ENCODE measurements around the gene CEP131.

The CEP131 gene

GRCh38 chr17:81200201-81200600 lies 22.6 kb downstream of the CEP131 start:
- DNase-seq (ENCODE audit: low read depth, low spot score): no peak

DNA sequence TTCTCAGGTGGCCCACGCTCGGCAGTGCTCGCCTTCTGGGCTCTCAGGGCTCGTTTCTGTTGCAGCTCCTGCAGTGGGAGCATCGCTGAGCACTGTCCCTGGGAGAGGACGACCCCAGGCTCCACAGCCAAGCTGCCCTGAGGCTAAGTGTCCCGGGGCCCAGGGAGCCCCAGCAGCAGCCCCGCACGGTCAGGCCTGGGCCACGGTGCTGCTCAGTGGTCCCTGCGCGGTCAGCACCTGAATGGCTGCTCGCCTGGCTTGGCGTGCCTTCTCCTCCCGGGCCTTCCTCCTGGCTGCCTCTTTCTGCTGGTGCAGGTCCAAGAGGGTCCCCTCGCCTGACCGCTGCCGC lies 23.3 kb downstream of the CEP131 start:
- no peak for DNase-seq (ENCODE audit: low read depth, low spot score)

DNA sequence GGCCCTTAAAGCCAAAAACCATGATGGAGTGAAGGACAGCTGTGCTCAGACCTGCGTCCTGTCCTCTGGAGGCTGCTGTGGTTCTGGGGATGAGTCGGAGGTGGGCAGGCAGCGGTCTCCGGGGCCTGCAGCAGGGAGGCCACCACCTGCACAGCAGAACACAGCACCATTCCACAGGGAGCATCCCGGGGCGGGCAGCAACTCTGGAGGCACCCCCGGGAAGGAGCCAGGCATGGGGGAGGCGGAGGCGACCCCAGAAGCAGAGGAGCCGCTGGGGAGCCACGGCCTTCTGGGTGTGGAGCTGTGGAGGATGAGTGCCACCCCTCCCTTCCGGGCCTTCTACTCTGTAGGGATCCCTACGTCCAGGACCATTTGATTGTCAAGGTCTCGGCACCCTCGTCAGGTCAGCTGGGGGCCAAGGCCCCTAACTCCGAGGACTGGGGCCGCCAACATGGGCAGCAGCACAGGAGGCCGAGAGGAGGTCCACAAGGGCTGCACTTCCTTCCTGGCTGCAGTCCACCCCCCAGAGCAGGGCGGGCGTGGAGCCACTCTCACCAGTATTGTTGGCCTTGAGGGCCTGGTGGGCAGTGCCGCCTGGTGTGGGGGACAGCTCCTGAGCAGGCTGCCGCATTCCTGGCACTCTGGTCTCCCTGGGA lies 23.8 kb downstream of the CEP131 start:
- no peak for DNase-seq (ENCODE audit: low read depth, low spot score)

- no peak for DNase-seq (ENCODE audit: low read depth, low spot score)
These were observed 24.8 kb downstream of the CEP131 start for GRCh38 chr17:81197831-81198490.

DNA sequence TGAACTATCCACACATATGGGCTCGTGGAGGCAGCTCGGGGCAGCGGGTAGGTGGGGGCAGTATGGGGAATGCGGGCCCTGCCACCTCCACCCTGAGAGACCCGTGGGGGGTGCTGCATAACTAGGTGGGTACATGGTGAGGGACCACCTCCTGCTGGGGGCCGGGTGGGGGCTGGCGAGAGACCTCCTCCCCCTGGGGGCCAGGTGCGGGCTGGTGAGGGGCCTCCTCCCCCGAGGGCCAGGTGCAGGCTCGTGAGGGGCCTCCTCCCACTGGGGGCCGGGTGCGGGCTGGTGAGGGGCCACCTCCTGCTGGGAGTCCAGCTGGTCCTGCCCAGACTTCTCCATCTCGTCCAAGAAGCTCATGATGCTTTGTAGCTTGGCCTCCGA lies 25.4 kb downstream of the CEP131 start:
- no peak for DNase-seq (ENCODE audit: low read depth, low spot score)

DNA sequence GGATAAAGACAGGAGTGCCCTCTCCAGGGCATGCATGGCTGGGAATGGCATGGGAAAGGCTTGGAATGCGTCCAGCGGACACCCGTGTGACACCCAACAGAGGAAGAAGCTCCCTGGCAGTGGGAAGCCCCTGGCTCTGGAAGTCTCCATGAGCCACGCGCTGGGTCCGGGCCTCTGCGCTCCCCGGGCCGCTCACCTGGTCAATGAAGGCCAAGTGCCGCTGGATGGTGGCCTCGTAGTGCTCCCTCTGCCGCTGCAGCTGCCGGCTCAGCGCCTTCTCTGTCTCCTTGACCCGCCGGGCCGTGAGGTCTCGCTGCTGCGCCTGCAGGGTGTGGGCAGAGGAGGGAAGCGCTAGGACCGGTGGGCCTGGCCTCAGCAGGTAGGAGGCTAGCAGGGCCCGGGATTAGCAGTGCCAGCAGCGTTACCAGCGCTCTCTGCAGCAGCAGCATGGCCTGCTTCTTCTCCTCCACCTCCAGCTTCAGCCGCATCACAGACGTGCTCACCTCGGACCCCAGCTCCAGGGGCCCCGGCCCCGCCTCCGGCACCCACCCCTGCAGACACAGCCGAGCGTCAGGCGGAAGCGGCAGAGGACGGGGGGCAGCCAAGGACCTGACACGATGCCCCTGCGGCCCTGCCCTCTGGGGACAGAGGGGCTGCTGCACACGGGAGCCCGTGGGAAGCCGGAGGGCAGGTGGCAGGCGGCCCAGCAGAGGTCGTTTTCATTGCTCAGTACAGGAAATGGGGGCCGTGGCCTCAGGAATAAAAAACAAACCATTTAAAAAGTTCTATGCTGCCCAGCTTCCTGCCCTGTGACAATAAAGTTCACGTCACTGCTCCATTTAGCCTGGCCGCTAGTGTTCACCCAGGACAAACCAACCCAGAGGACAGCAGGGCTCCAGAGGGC lies 26.0 kb downstream of the CEP131 start:
- DNase-seq (ENCODE audit: low read depth, low spot score): no peak

GRCh38 chr17:81195941-81196495 lies 26.7 kb downstream of the CEP131 start:
- DNase-seq (ENCODE audit: low read depth, low spot score): no peak

DNA sequence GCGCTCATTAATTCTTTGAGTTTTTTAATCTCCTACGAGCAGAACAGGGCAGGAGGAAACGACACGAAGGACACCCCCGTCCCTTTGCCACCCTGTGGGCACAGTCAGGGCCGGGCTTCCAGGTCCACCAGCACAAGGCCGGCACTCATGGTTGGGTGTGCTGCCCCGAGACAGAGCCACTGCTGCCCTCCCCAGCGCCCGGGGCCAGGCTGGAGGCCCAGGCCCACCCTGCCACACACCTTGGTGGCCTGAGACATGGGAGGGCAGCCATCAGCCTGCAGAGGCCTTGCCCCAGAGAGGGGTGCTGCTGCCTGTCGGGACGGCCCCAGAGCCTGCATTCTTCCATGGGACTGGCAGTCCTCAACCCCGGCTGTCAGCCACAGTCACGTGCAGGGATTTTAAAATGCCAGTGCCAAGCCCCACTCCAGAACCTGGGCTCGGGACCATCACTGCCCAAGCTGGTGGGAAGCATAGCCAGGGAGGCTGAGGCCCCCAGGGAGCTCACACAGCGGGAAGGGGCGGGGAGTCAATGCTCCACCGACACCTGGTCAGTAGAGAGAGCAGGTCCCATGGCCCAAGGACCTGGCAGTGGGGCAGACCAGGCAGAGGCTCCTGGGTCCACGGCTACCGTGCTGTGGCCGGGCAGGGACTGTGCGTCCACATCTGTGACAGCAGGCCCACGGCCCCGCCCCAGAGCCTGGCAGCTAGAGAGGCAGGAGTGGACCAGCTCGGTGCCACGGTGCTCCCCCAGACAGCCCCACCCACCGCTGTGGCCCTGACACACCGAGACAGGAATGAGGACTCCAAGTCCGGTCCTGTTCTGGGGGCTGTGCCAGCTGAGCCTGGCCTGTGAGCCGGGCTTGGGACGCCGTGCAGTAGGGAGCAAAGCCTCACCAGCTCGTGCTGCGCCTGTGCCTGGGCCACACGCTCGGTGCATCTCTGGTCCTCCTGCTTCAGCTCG lies 27.5 kb downstream of the CEP131 start:
- DNase-seq (ENCODE audit: low read depth, low spot score): no peak

DNA sequence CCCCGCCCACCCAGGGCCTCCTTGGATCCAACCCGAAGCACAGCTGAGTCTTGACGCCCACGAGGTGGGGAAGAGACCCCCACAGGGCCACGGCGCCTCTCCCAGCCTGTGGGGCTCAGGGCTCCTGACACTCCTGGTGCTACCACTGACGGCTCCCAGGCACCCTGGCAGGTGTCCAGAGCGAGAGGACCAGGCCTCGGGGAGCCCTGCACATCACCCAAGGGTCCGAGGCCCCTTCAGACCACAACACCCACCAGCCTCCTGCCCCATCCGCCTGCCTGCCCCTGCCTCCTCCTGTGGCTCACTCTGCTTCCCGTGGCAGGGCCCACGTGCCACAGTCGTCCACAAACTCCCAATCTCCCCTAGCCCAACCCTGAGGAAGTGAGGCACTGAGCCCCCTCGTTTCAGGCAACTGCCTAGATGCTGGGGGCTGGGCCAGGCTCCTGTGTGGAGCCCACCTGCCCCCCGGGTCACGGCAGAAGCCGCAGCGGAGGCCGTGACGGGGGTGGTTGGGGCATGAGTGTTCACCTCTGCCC lies 28.5 kb downstream of the CEP131 start:
- DNase-seq (ENCODE audit: low read depth, low spot score): no peak

- no peak for DNase-seq (ENCODE audit: low read depth, low spot score)
These were observed 29.1 kb downstream of the CEP131 start for GRCh38 chr17:81193470-81194224.

- DNase-seq (ENCODE audit: low read depth, low spot score): no peak
These were observed 29.7 kb downstream of the CEP131 start for GRCh38 chr17:81193051-81193410.

- no peak for DNase-seq (ENCODE audit: low read depth, low spot score)
These were observed 30.2 kb downstream of the CEP131 start for GRCh38 chr17:81192386-81193050.

GRCh38 chr17:81191646-81192045 lies 31.1 kb downstream of the CEP131 start:
- DNase-seq (ENCODE audit: low read depth, low spot score): no peak

- DNase-seq (ENCODE audit: low read depth, low spot score): no peak
These were observed 31.6 kb downstream of the CEP131 start for GRCh38 chr17:81191116-81191515.

DNA sequence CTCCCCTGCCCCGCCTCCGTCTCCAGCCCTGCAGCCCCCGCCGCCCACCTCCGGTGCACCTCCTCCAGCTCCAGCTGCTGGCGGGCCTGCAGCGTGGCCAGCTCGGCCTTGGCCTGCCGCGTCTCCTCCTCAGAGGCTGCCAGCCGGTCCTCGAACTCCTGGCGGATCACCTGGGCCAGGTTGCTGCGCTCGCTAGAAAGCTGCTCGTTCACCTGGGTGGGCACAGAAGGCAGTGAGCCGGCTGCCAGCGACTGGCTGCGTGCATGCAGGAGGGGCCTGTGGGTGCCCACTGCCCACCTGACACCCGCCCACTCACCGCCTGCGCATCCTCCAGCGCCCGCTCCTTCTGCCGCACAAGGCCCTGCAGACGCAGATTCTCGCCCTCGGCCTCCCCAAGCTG lies 32.2 kb downstream of the CEP131 start:
- no peak for DNase-seq (ENCODE audit: low read depth, low spot score)

DNA sequence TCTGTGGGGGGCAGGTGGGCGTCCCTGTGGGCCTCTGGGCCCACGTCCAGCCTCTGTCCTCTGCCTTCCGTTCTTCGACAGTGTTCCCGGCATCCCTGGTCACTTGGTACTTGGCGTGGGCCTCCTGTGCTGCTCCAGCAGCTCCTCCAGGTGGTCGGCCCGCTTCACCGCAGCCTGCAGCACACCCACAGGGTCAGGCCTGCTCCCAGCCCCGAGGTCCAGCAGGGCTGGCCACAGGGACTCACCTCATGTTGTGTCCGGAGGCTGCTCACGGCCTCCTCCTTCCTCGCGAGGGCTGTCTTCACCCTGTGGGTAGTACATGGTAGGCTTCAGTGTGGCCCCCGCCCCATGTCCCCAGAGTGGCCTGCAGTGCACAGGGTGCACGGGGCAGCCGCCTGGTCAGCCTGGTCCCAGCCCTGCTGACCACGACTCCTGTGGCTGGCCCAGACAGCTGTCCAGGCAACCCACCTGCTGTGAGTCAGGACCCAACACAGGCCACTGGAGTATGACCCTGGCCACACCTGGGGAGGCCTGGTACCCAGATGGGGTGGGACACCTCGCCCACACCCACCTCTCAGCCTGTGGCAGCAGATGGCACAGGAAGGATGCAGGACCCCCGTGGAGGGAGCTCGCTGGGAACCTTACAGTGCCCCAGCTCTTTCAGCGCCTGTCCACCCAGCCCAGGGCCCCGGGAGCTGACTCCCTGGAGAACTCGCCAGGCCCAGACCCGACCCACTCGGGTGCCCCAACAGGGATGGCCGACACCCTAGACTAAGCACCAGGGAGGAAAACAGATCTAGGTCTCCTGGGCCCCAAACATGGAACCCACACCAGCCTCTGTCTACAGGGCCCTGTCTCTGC lies 32.9 kb downstream of the CEP131 start:
- no peak for DNase-seq (ENCODE audit: low read depth, low spot score)

- DNase-seq (ENCODE audit: low read depth, low spot score): no peak
These were observed 33.7 kb downstream of the CEP131 start for GRCh38 chr17:81189016-81189415.

DNA sequence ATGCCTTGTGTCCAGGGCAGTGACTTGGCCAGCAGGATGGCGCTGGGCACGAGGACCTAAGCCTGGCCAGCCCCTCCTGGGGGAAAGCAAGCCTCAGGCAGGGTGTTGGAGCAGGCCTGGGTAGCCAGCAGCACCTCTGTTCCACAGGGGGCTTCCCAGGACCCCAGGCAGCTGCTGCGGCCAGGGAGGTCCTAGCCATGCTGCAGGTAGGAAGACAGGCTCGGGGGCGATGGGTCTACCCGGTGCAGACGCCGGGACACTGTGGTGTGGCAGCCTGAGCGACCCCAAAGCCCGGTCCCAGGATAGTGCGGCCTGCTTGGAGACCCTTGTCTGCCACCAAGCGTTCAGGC lies 34.3 kb downstream of the CEP131 start:
- no peak for DNase-seq (ENCODE audit: low read depth, low spot score)

Data from smooth muscle cell of the brain vasculature (primary cell).